H9 (cell line): ENCODE measurements around the gene MBOAT2. TPM values are rescaled to one million over a fixed set of nuclear protein-coding genes. Genes with fewer than 3 reads are reported as not detected.

ENCODE experiments used
- DNase-seq: peaks from one replicate; pipeline ENCODE4 v3.0.0-alpha.2; 2017
- H2AFZ ChIP-seq: one replicate; pipeline ENCODE4 v1.6.1; 2013; ENCODE audit warnings: mild to moderate bottlenecking, low read length, control low read depth, moderate library complexity
- H2AK5ac ChIP-seq: 2 replicates; pipeline ENCODE4 v1.6.1; 2013; ENCODE audit warnings: low read length, control low read depth, mixed read lengths; ENCODE audit not compliant: insufficient read length
- H2BK120ac ChIP-seq: one replicate; pipeline ENCODE4 v1.6.1; 2013; ENCODE audit warnings: low read depth, mild to moderate bottlenecking, low read length, control low read depth, inconsistent platforms; ENCODE audit not compliant: poor library complexity, severe bottlenecking
- H2BK12ac ChIP-seq: 2 replicates; pipeline ENCODE4 v1.6.1; 2013; ENCODE audit warnings: low read length, control low read depth, mixed read lengths, low read depth; ENCODE audit not compliant: insufficient read length
- H2BK15ac ChIP-seq: 2 replicates; pipeline ENCODE4 v1.6.1; 2013; ENCODE audit warnings: low read depth, low read length, control low read depth
- H2BK20ac ChIP-seq: one replicate; pipeline ENCODE4 v1.6.1; 2013; ENCODE audit warnings: low read depth, mild to moderate bottlenecking, low read length, control low read depth, inconsistent platforms; ENCODE audit not compliant: poor library complexity, severe bottlenecking
- H2BK5ac ChIP-seq: 2 replicates; pipeline ENCODE4 v1.6.1; 2013; ENCODE audit warnings: low read length, control low read depth, mixed read lengths; ENCODE audit not compliant: insufficient read length
- H3K14ac ChIP-seq: 2 replicates; pipeline ENCODE4 v1.6.1; 2013; ENCODE audit warnings: low read length, control low read depth; ENCODE audit not compliant: insufficient read depth
- H3K18ac ChIP-seq: 2 replicates; pipeline ENCODE4 v1.6.1; 2013; ENCODE audit warnings: low read depth, mild to moderate bottlenecking, mixed read lengths, low read length, control low read depth; ENCODE audit not compliant: insufficient read length
- H3K23ac ChIP-seq: 2 replicates; pipeline ENCODE4 v1.6.1; 2013; ENCODE audit warnings: low read length, control low read depth, mixed read lengths, low read depth; ENCODE audit not compliant: insufficient read length
- H3K23me2 ChIP-seq: 2 replicates; pipeline ENCODE4 v1.6.1; 2013; ENCODE audit warnings: low read depth, mild to moderate bottlenecking, mixed read lengths, low read length, control low read depth; ENCODE audit not compliant: insufficient read length, poor library complexity, severe bottlenecking
- H3K27ac ChIP-seq: 2 replicates; pipeline ENCODE4 v1.5.1; 2013; ENCODE audit warnings: low read length, control low read depth, mixed read lengths, low read depth; ENCODE audit not compliant: insufficient read length
- H3K27me3 ChIP-seq: 2 replicates; pipeline ENCODE4 v1.6.1; 2013; ENCODE audit warnings: low read length, control low read depth, inconsistent platforms; ENCODE audit not compliant: insufficient read depth
- H3K4ac ChIP-seq: 2 replicates; pipeline ENCODE4 v1.6.1; 2013; ENCODE audit warnings: low read depth, mild to moderate bottlenecking, control low read depth, inconsistent platforms, low read length, moderate library complexity
- H3K4me1 ChIP-seq: 2 replicates; pipeline ENCODE4 v1.6.1; 2013; ENCODE audit warnings: low read length, control low read depth, inconsistent platforms; ENCODE audit not compliant: insufficient read depth
- H3K4me2 ChIP-seq: 2 replicates; pipeline ENCODE4 v1.6.1; 2013; ENCODE audit warnings: low read length, control low read depth, mixed read lengths; ENCODE audit not compliant: insufficient read length, insufficient read depth
- H3K56ac ChIP-seq: 2 replicates; pipeline ENCODE4 v1.6.1; 2013; ENCODE audit warnings: low read depth, mild to moderate bottlenecking, mixed read lengths, low read length, control low read depth; ENCODE audit not compliant: insufficient read length
- H3K79me1 ChIP-seq: 2 replicates; pipeline ENCODE4 v1.6.1; 2013; ENCODE audit warnings: low read depth, mild to moderate bottlenecking, moderate library complexity, low read length, control low read depth, inconsistent platforms; ENCODE audit not compliant: insufficient read depth, poor library complexity, severe bottlenecking
- H3K79me2 ChIP-seq: 2 replicates; pipeline ENCODE4 v1.6.1; 2013; ENCODE audit warnings: low read length, control low read depth, inconsistent platforms; ENCODE audit not compliant: insufficient read depth
- H3K9ac ChIP-seq: 2 replicates; pipeline ENCODE4 v1.6.1; 2013; ENCODE audit warnings: low read length, control low read depth, mixed read lengths; ENCODE audit not compliant: insufficient read length; ENCODE audit errors: extremely low read depth
- H3K9me3 ChIP-seq: one replicate; pipeline ENCODE4 v1.6.1; 2013; ENCODE audit warnings: low read depth, low read length, inconsistent platforms; ENCODE audit not compliant: control insufficient read depth
- H3T11ph ChIP-seq: one replicate; pipeline ENCODE4 v1.6.1; 2013; ENCODE audit warnings: mild to moderate bottlenecking, low read length, control low read depth, inconsistent platforms
- H4K20me1 ChIP-seq: one replicate; pipeline ENCODE4 v1.6.1; 2013; ENCODE audit not compliant: control insufficient read depth, insufficient read length, insufficient read depth
- H4K5ac ChIP-seq: 2 replicates; pipeline ENCODE4 v1.6.1; 2013; ENCODE audit warnings: low read depth, mild to moderate bottlenecking, mixed read lengths, low read length, control low read depth; ENCODE audit not compliant: insufficient read length
- H4K8ac ChIP-seq: replicated peaks from 2 replicates; pipeline ENCODE4 v1.6.1; 2013; ENCODE audit warnings: low read length, control low read depth, mixed read lengths, low read depth; ENCODE audit not compliant: insufficient read length
- H4K91ac ChIP-seq: 2 replicates; pipeline ENCODE4 v1.6.1; 2013; ENCODE audit warnings: low read depth, mild to moderate bottlenecking, moderate library complexity, mixed read lengths, low read length, control low read depth; ENCODE audit not compliant: insufficient read length
- H3K27ac Mint-ChIP-seq, 3 experiments: 2 replicates in 2 of 3; 3 replicates in 1 of 3; pipeline ENCODE4 v1.8.0; 2020 to 2021; ENCODE audit warnings: mixed read lengths in 3 of 3, mild to moderate bottlenecking in 1 of 3, moderate library complexity in 1 of 3
- H3K27me3 Mint-ChIP-seq: 2 replicates; pipeline ENCODE4 v1.8.0; 2021; ENCODE audit warnings: low read depth, mild to moderate bottlenecking, moderate library complexity, mixed read lengths
- H3K36me3 Mint-ChIP-seq, 3 experiments: 2 replicates in 2 of 3; 3 replicates in 1 of 3; pipeline ENCODE4 v1.8.0; 2020 to 2021; ENCODE audit warnings: low read depth in 3 of 3, mixed read lengths in 3 of 3; ENCODE audit not compliant: insufficient read depth in 1 of 3
- H3K4me1 Mint-ChIP-seq, 2 experiments: 2 replicates each; pipeline ENCODE4 v1.8.0; 2020; ENCODE audit warnings: mixed read lengths in 2 of 2
- H3K4me3 Mint-ChIP-seq, 2 experiments: 2 replicates in 1 of 2; 3 replicates in 1 of 2; pipeline ENCODE4 v1.8.0; 2020 to 2021; ENCODE audit warnings: mild to moderate bottlenecking in 2 of 2, mixed read lengths in 2 of 2, moderate library complexity in 1 of 2
- H3K9me3 Mint-ChIP-seq, 2 experiments: 2 replicates in 1 of 2; 3 replicates in 1 of 2; pipeline ENCODE4 v1.8.0; 2020; ENCODE audit warnings: mild to moderate bottlenecking in 2 of 2, mixed read lengths in 2 of 2, moderate library complexity in 1 of 2
- CTCF ChIP-seq: fragments of 200-600 bp; sonication (generic); conservative IDR thresholded peaks from 3 replicates; pipeline ENCODE4 v1.8.0; 2021; ENCODE audit warnings: antibody characterized with exemption, mild to moderate bottlenecking
- total RNA-seq: library from RNA; stranded (reverse); gene quantifications from 2 replicates; pipeline ENCODE4 v1.2.1, GENCODE V29; 2021

Gene MBOAT2
- total RNA-seq, 1 experiment from 2014 or later, result 20.2 TPM

GRCh38 chr2:9031246-9031645 is 27.8 kb upstream of the MBOAT2 start:
- H4K91ac ChIP-seq, result no peak overlapping the region
- Mint-ChIP-seq H3K4me3 (no peak overlapping the region), H3K27ac (no peak overlapping the region), H3K9me3 (peaks cover 3% of the 10 kb centered on the region in 2 experiments; a peak in 4 of 5 replicates), H3K4me1 (peaks cover 14 to 15% of the 10 kb centered on the region in 2 experiments), H3K36me3 (no peaks in the 10 kb centered on the region), H3K27me3 (no peaks in the 10 kb centered on the region)
- H3K18ac ChIP-seq, result no peak overlapping the region
- no peak overlapping the region for H2BK12ac ChIP-seq
- H3K4ac ChIP-seq, result no peak overlapping the region
- H2AFZ ChIP-seq, result no peak overlapping the region
- no peaks in the 10 kb centered on the region for H4K20me1 ChIP-seq
- no peak overlapping the region for H4K8ac ChIP-seq
- H3K9ac ChIP-seq, result no peak overlapping the region
- H3K9me3 ChIP-seq, result no peaks in the 10 kb centered on the region
- no peak for TF ChIP-seq CTCF
- H2BK20ac ChIP-seq, result no peak overlapping the region
- no peak overlapping the region for H3K23ac ChIP-seq
- H3K27ac ChIP-seq, result no peak overlapping the region
- DNase-seq, result no peak
- no peak overlapping the region for H2AK5ac ChIP-seq
- H3K27me3 ChIP-seq, result no peaks in the 10 kb centered on the region
- peaks cover 5% of the 10 kb centered on the region; the same call in 1 of the 2 replicates for H3K4me1 ChIP-seq
- no peak overlapping the region for H2BK120ac ChIP-seq
- H4K5ac ChIP-seq, result no peak overlapping the region
- H3K4me2 ChIP-seq, result no peak overlapping the region
- H3T11ph ChIP-seq, result no peak overlapping the region
- no peak overlapping the region for H2BK5ac ChIP-seq
- no peaks in the 10 kb centered on the region for H3K79me2 ChIP-seq
- H3K23me2 ChIP-seq, result no peaks in the 10 kb centered on the region
- no peak overlapping the region for H3K14ac ChIP-seq
- H3K56ac ChIP-seq, result no peak overlapping the region
- H2BK15ac ChIP-seq, result no peak overlapping the region
- no peaks in the 10 kb centered on the region for H3K79me1 ChIP-seq
